Upper lobe of right lung (tissue), 1 donor: Measurements from ENCODE around the gene CELF4. TPM values are rescaled to one million over a fixed set of nuclear protein-coding genes. Genes with fewer than 3 reads are reported as not detected.

Source experiments
- ATAC-seq: fragments of 200-7000 bp; cut with Tn5 transposase; one replicate; pipeline ENCODE4 v1.9.1; 2020; ENCODE audit warnings: mild to moderate bottlenecking, moderate library complexity
- DNase-seq: peaks from one replicate; pipeline ENCODE4 v3.0.0-alpha.2; 2020
- H3K27ac ChIP-seq: fragments of 200-600 bp; one replicate; pipeline ENCODE4 v1.8.0; 2022
- H3K27me3 ChIP-seq: fragments of 200-600 bp; one replicate; pipeline ENCODE4 v1.8.0; 2022; ENCODE audit warnings: mild to moderate bottlenecking
- H3K36me3 ChIP-seq: fragments of 200-600 bp; one replicate; pipeline ENCODE4 v1.8.0; 2022
- H3K4me1 ChIP-seq: fragments of 200-600 bp; one replicate; pipeline ENCODE4 v1.8.0; 2022
- H3K4me3 ChIP-seq: fragments of 200-600 bp; one replicate; pipeline ENCODE4 v1.8.0; 2022; ENCODE audit warnings: mild to moderate bottlenecking
- H3K9me3 ChIP-seq: fragments of 200-600 bp; one replicate; pipeline ENCODE4 v1.8.0; 2022
- intact Hi-C: fragments of 100-400 bp; cut with DNase I; formaldehyde crosslinking; loops from one replicate; pipeline ENCODE4 v1.11.0; 2022
- total RNA-seq: library from RNA; stranded (reverse); fragmentation: NEBNext Ultra II Directional; extraction: Animal tissue kit (Norgen Biotek cat#: 25700); gene quantifications from one replicate; pipeline ENCODE4 v1.2.1, GENCODE V29; 2021
- TF ChIP-seq, protein P1 (sequence below): fragments of 200-600 bp; IDR thresholded peaks from one replicate; pipeline ENCODE4 v1.8.0; 2022; ENCODE audit warnings: antibody characterized with exemption
- donor health status: DM: no; HTN: yes; CAD: no; lungs with severe emphysema.

CELF4 gene
- total RNA-seq, 1 donor from 2014 or later, result 1.2 TPM

- Histone ChIP-seq H3K36me3 (no peaks in the 10 kb centered on the region), H3K27me3 (peaks cover 36% of the 10 kb centered on the region), H3K9me3 (no peaks in the 10 kb centered on the region), H3K4me1 (no peaks in the 10 kb centered on the region), H3K4me3 (no peak overlapping the region), H3K27ac (no peak overlapping the region)
- DNase-seq, result no peak
- no peak for ATAC-seq
- TF ChIP-seq, protein P1, sequence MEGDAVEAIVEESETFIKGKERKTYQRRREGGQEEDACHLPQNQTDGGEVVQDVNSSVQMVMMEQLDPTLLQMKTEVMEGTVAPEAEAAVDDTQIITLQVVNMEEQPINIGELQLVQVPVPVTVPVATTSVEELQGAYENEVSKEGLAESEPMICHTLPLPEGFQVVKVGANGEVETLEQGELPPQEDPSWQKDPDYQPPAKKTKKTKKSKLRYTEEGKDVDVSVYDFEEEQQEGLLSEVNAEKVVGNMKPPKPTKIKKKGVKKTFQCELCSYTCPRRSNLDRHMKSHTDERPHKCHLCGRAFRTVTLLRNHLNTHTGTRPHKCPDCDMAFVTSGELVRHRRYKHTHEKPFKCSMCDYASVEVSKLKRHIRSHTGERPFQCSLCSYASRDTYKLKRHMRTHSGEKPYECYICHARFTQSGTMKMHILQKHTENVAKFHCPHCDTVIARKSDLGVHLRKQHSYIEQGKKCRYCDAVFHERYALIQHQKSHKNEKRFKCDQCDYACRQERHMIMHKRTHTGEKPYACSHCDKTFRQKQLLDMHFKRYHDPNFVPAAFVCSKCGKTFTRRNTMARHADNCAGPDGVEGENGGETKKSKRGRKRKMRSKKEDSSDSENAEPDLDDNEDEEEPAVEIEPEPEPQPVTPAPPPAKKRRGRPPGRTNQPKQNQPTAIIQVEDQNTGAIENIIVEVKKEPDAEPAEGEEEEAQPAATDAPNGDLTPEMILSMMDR, result no peak
- intact Hi-C loops, result no loop called here
Measured at GRCh38 chr18:37525262-37525585, 40.4 kb downstream of the CELF4 start.

GRCh38 chr18:37524498-37525261 is 40.9 kb downstream of the CELF4 start:
- Histone ChIP-seq H3K9me3 (no peaks in the 10 kb centered on the region), H3K27me3 (peaks cover 36% of the 10 kb centered on the region), H3K27ac (no peak overlapping the region), H3K4me1 (no peaks in the 10 kb centered on the region), H3K4me3 (no peak overlapping the region), H3K36me3 (no peaks in the 10 kb centered on the region)
- ATAC-seq (no peak), DNase-seq (no peak)
- TF ChIP-seq, protein P1, result no peak
- intact Hi-C loops, result no loop called here

GRCh38 chr18:37524139-37524497 is 41.5 kb downstream of the CELF4 start:
- H3K36me3 ChIP-seq, result no peaks in the 10 kb centered on the region
- no peak overlapping the region for H3K27ac ChIP-seq
- no peaks in the 10 kb centered on the region for H3K9me3 ChIP-seq
- peaks cover 36% of the 10 kb centered on the region for H3K27me3 ChIP-seq
- H3K4me3 ChIP-seq, result no peak overlapping the region
- no peaks in the 10 kb centered on the region for H3K4me1 ChIP-seq
- ATAC-seq, result no peak
- no peak for DNase-seq
- intact Hi-C loops, result no loop called here
- TF ChIP-seq, protein P1, result no peak

DNA sequence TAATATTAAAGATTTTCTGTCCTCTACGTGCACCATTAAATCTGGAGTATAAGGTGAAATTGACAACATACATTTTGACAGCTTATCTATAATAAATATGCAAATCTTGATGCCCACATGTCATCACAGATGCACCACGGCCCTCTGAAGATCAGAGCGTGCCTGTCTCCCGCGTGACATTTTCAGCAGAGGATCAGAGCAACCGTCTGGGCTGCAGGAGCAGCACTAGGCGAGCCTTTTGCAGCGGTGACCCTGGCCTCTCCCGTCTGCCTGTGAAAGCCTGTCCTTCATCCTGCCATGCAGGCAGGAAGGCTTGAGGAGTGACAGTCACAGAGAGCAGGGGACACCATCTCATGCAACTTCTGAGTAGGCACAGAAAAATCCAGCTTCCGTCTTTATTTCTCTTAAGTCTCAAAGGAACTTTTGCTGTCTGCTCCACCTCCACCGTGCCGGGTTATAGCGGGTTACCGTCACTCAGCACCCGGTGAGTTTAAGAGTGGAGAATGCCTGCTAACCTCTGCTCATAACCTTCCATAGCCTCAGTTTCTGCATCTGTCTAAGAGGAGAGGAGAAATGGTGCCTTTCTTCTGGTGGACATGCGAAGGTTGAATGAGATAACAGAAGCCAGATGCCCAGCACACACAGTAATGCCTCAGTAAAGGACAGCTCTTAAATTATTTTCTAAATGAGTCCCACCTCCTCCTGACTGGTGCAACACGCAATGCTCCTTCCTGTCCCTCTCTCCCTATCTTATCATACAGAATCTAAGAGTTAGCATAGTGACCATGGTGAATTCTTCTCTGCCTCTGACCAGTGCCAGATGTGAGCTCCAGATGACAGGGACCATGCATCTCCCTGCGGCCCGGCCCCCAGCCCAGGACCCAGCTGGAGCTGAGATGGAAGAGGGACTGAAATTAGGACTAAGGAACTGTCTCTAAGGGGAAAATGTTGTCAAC is 43.8 kb downstream of the CELF4 start:
- Histone ChIP-seq H3K4me3 (no peak overlapping the region), H3K27ac (no peak overlapping the region), H3K27me3 (peaks cover 33% of the 10 kb centered on the region), H3K9me3 (no peaks in the 10 kb centered on the region), H3K36me3 (no peaks in the 10 kb centered on the region), H3K4me1 (no peaks in the 10 kb centered on the region)
- intact Hi-C loops, result no loop called here
- TF ChIP-seq, protein P1, result no peak
- DNase-seq, result no peak
- no peak for ATAC-seq

- no peak for ATAC-seq
- no peaks in the 10 kb centered on the region for H3K4me1 ChIP-seq
- no peaks in the 10 kb centered on the region for H3K9me3 ChIP-seq
Measured at GRCh38 chr18:37520508-37520907, 45.1 kb downstream of the CELF4 start.

More at GRCh38 chr18:37520508-37520907, 45.1 kb downstream of the CELF4 start:
- DNase-seq, result no peak
- H3K27ac ChIP-seq, result no peak overlapping the region
- intact Hi-C loops, result no loop called here
- no peaks in the 10 kb centered on the region for H3K36me3 ChIP-seq
- TF ChIP-seq, protein P1, result no peak
- no peak overlapping the region for H3K4me3 ChIP-seq
- H3K27me3 ChIP-seq, result peaks cover 30% of the 10 kb centered on the region
